Liver (tissue), 9 donors: Measurements from ENCODE around the gene LINC01488. TPM values are rescaled to one million over a fixed set of nuclear protein-coding genes. Genes with fewer than 3 reads are reported as not detected.

ENCODE experiments used
- DNase-seq: peaks from one replicate; pipeline ENCODE4 v3.0.0-alpha.2; 2017; ENCODE audit warnings: low spot score
- H3K27ac ChIP-seq, 2 donors: one replicate each; pipeline ENCODE4 v1.7.0; 2013; ENCODE audit warnings: inconsistent platforms in 2 of 2, low read length in 2 of 2, control low read depth in 1 of 2, low read depth in 1 of 2, mild to moderate bottlenecking in 1 of 2
- H3K27me3 ChIP-seq, 4 donors: one replicate each; pipeline versions ENCODE4 v1.6.1 to v1.7.0; 2013; ENCODE audit warnings: low read length in 3 of 4, inconsistent platforms in 1 of 4, mild to moderate bottlenecking in 1 of 4, moderate library complexity in 1 of 4; ENCODE audit not compliant: control insufficient read depth in 4 of 4, insufficient read depth in 4 of 4
- H3K36me3 ChIP-seq, 4 donors: one replicate each; pipeline versions ENCODE4 v1.6.1 to v1.7.0; 2013; ENCODE audit warnings: low read length in 3 of 4, mild to moderate bottlenecking in 3 of 4, low read depth in 1 of 4, moderate library complexity in 1 of 4; ENCODE audit not compliant: control insufficient read depth in 4 of 4, insufficient read depth in 3 of 4
- H3K4me1 ChIP-seq, 4 donors: one replicate each; pipeline versions ENCODE4 v1.6.1 to v1.7.0; 2013; ENCODE audit warnings: low read length in 3 of 4, mild to moderate bottlenecking in 3 of 4, moderate library complexity in 1 of 4; ENCODE audit not compliant: control insufficient read depth in 4 of 4, insufficient read depth in 4 of 4
- H3K4me3 ChIP-seq, 3 donors: one replicate each; pipeline versions ENCODE4 v1.6.1 to v1.7.0; 2013; ENCODE audit warnings: low read length in 3 of 3, control low read depth in 1 of 3, low read depth in 1 of 3, mild to moderate bottlenecking in 1 of 3
- H3K9ac ChIP-seq, 2 donors: one replicate each; pipeline ENCODE4 v1.7.0; 2013; ENCODE audit warnings: low read length in 2 of 2, mild to moderate bottlenecking in 2 of 2, moderate library complexity in 2 of 2, control low read depth in 1 of 2, low read depth in 1 of 2
- H3K9me3 ChIP-seq, 4 donors: one replicate each; pipeline versions ENCODE4 v1.6.1 to v1.7.0; 2013; ENCODE audit warnings: low read length in 3 of 4; ENCODE audit not compliant: control insufficient read depth in 4 of 4
- ATF3 ChIP-seq: IDR thresholded peaks from 2 replicates; pipeline ENCODE4 v1.6.1; 2016; ENCODE audit warnings: antibody characterized with exemption
- CTCF ChIP-seq: fragments of 150-350 bp; IDR thresholded peaks from 2 replicates; pipeline ENCODE4 v1.5.1; 2017; ENCODE audit warnings: improper control_type of control experiment, low read depth, low read length; ENCODE audit not compliant: missing input control
- EGR1 ChIP-seq, 2 donors: IDR thresholded peaks; 2 replicates each; pipeline ENCODE4 v1.6.1; 2016 to 2018; ENCODE audit warnings: antibody characterized with exemption in 2 of 2, low read depth in 2 of 2
- FOXA1 ChIP-seq: IDR thresholded peaks from 2 replicates; pipeline ENCODE4 v1.6.1; 2016; ENCODE audit warnings: antibody characterized with exemption
- FOXA2 ChIP-seq: IDR thresholded peaks from 2 replicates; pipeline ENCODE4 v1.6.1; 2016; ENCODE audit warnings: antibody characterized with exemption
- GABPA ChIP-seq, 2 donors: IDR thresholded peaks in 1 of 2; conservative IDR thresholded peaks in 1 of 2; 2 replicates each; pipeline ENCODE4 v1.6.1; 2016; ENCODE audit warnings: antibody characterized with exemption in 2 of 2, mild to moderate bottlenecking in 1 of 2, moderate library complexity in 1 of 2
- HNF4G ChIP-seq: IDR thresholded peaks from 2 replicates; pipeline ENCODE4 v1.6.1; 2016; ENCODE audit warnings: antibody characterized with exemption
- JUND ChIP-seq, 2 donors: IDR thresholded peaks; 2 replicates each; pipeline ENCODE4 v1.6.1; 2016; ENCODE audit warnings: antibody characterized with exemption in 2 of 2
- MAX ChIP-seq: IDR thresholded peaks from 2 replicates; pipeline ENCODE4 v1.6.1; 2016; ENCODE audit warnings: antibody characterized with exemption
- NR2F2 ChIP-seq: IDR thresholded peaks from 2 replicates; pipeline ENCODE4 v1.6.1; 2016; ENCODE audit warnings: antibody characterized with exemption
- RAD21 ChIP-seq, 2 donors: IDR thresholded peaks; 2 replicates each; pipeline ENCODE4 v1.6.1; 2016; ENCODE audit warnings: antibody characterized with exemption in 2 of 2, mild to moderate bottlenecking in 2 of 2
- REST ChIP-seq: IDR thresholded peaks from 2 replicates; pipeline ENCODE4 v1.6.1; 2016; ENCODE audit warnings: antibody characterized with exemption, mild to moderate bottlenecking
- RXRA ChIP-seq, 2 donors: IDR thresholded peaks; 2 replicates each; pipeline ENCODE4 v1.6.1; 2017 to 2018; ENCODE audit warnings: antibody characterized with exemption in 2 of 2, mild to moderate bottlenecking in 1 of 2
- SP1 ChIP-seq: IDR thresholded peaks from 2 replicates; pipeline ENCODE4 v1.6.1; 2018; ENCODE audit warnings: antibody characterized with exemption, mild to moderate bottlenecking
- TAF1 ChIP-seq: conservative IDR thresholded peaks from 2 replicates; pipeline ENCODE4 v1.6.1; 2016; ENCODE audit warnings: antibody characterized with exemption, mild to moderate bottlenecking
- YY1 ChIP-seq: IDR thresholded peaks from 2 replicates; pipeline ENCODE4 v1.6.1; 2016; ENCODE audit warnings: antibody characterized with exemption, mild to moderate bottlenecking
- ZBTB33 ChIP-seq: IDR thresholded peaks from 2 replicates; pipeline ENCODE4 v1.6.1; 2016; ENCODE audit warnings: antibody characterized with exemption
- WGBS: extraction: QIAGEN DNeasy Blood & Tissue Kit; methylation state at CpG from one replicate; pipeline ENCODE4 v1.1.7; 2013; 5-methylcytosine and 5-hydroxymethylcytosine counted together
- polyA plus RNA-seq, 2 donors: library from polyadenylated mRNA; stranded (reverse) in 1 of 2; unstranded in 1 of 2; fragments of 200-250 nt in 1 of 2; fragments of >200 nt in 1 of 2; fragmentation: Nextera tagmentation in 1 of 2; extraction: Ambion mirVana in 1 of 2; gene quantifications; one replicate each; pipeline versions ENCODE4 v1.2.1 to v1.2.3, GENCODE V29; 2013 to 2015
- total RNA-seq, 2 donors: library from RNA; depleted of rRNA; stranded (reverse); fragments of >200 nt; gene quantifications; one replicate each; pipeline ENCODE4 v1.2.3, GENCODE V29; 2014
- donor health status: healthy.
- donor health status: healthy.
- donor health status: healthy.
- donor health status: healthy.
- donor health status: healthy.

Gene LINC01488
- total and polyA plus RNA-seq, 4 donors = 0.05 to 2.3 (median 0.60) TPM

- Histone ChIP-seq H3K4me3 (no peak overlapping the region), H3K9ac (no peak overlapping the region), H3K27ac (no peak overlapping the region), H3K27me3 (no peaks in the 10 kb centered on the region), H3K36me3 (no peaks in the 10 kb centered on the region), H3K4me1 (peaks cover 7 to 20% (median 16%) of the 10 kb centered on the region in 4 donors), H3K9me3 (no peaks in the 10 kb centered on the region)
- 95% methylated on average over 12 of the region's 12 CpGs for WGBS
- DNase-seq = no peak
- TF ChIP-seq CTCF (no peak), FOXA2 (no peak), MAX (no peak), GABPA (IDR thresholded peaks at IDR 0.05 in 1 of 2, conservative IDR thresholded peaks at IDR 0.05 in 1 of 2) (no peak), JUND (IDR thresholded peaks at IDR 0.05) (no peak), FOXA1 (no peak), SP1 (no peak)
Measured at GRCh38 chr11:69472541-69473275, 8.8 kb upstream of the LINC01488 start.

- Histone ChIP-seq H3K4me1 (peaks cover 7 to 20% (median 15%) of the 10 kb centered on the region in 4 donors), H3K9me3 (no peaks in the 10 kb centered on the region), H3K36me3 (no peaks in the 10 kb centered on the region), H3K27ac (no peak overlapping the region), H3K4me3 (no peak overlapping the region), H3K9ac (no peak overlapping the region), H3K27me3 (no peaks in the 10 kb centered on the region)
- WGBS = 94% methylated on average over 5 of the region's 5 CpGs
- no peak for DNase-seq
- TF ChIP-seq MAX (no peak), RXRA (IDR thresholded peaks at IDR 0.05) (no peak), TAF1 (no peak), SP1 (no peak), ZBTB33 (no peak), ATF3 (no peak), NR2F2 (no peak), JUND (IDR thresholded peaks at IDR 0.05) (no peak), EGR1 (IDR thresholded peaks at IDR 0.05; ENCODE audit: low read depth in 2 of 2) (no peak), REST (no peak), YY1 (no peak), RAD21 (IDR thresholded peaks at IDR 0.05) (no peak), FOXA2 (no peak), GABPA (IDR thresholded peaks at IDR 0.05 in 1 of 2, conservative IDR thresholded peaks at IDR 0.05 in 1 of 2) (no peak), FOXA1 (no peak), CTCF (no peak), HNF4G (no peak)
Measured at GRCh38 chr11:69473276-69473845, 8.1 kb upstream of the LINC01488 start.
